CD4-positive, alpha-beta T cell treated with Interleukin-15 for 4 hours (primary cell): ENCODE data around the gene KRTAP25-1.

Experiments
- DNase-seq: peaks from one replicate; pipeline ENCODE4 v3.0.0-alpha.2; 2020; ENCODE audit warnings: low spot score

Gene KRTAP25-1, protein sequence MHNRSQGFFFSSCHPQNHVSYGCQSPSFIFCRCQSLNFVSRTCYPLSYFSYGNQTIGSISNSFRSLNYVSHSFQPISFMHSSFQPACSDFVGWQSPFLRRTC

DNA sequence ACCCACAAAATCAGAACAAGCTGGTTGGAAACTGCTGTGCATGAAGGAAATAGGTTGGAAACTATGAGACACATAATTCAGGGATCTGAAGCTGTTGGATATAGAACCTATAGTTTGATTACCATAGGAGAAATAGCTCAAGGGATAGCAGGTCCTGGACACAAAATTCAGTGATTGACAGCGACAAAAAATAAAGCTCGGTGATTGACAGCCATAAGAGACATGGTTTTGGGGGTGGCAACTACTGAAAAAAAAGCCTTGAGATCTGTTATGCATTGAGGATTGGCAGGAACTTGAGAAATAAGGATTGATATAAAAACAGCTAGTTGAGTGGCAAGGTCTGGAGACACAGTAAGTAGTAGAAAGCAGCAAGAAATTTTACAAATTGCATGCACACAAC, at the start of gene KRTAP25-1:
KRTAP25-1 (minus strand) TSS at position 300 of the 400 bp plus-strand sequence; CDS start at position 276, 24 bp downstream.
- DNase-seq: no peak

DNA sequence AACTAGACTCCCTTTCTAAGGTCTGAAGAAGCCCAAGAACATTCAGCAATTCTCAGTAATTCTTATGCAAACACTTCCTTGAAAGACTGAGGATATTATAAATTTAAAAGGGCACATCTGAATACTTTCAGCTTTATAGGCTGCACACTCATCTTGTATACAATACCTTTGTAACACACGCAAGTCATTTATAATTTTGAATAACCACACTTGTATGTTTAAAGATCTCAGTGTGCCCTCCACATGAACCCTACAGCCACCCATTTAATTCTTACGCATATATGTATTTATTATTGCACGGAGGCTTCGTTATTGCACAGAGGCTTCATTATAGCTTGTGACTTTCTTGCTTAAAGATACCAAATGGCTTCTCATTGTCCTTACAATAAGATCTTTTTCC, 49.4 kb upstream of the KRTAP25-1 start:
- DNase-seq: no peak

DNA sequence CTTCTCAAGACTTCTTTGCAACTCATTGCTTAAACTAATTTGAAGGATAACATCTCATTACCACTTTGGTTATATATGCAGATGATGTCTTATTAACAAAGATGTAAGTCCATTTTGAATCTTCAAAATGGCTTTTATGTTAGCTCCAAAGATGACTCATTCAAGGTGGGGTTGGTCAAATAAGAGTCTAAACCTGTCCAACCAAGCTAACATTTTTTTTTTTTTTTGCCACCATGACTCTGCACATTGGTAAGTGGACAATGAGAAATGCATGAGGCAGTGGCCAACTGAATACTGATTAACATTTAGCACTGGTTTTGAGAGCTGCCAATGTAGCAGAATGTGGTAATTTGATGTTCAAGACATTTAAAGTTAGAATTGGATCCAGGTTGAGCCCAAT, 48.5 kb upstream of the KRTAP25-1 start:
- DNase-seq: no peak

DNA sequence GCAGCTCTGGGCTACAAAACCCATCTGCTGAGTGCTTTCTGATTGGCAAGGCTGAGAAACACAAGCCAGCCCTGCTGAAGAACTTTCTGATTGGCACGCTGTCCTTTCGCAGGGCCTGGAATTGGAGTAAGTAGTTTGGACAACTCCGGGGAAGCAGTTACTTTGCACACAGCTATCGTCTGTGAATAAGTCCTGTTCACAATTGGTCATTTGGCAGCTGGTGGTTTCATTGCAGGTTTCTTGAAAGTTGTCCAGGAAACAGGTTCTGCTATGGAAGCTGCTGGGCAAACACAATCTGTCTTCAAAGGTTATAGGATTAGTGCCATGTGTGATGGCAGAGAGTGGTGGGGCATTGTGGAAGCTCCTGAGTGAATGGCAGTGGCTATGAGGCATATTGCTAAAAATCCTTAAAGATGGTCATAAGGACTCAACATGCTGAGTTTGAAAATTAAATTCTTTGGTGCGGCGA, 48.0 kb upstream of the KRTAP25-1 start, which contains the start of gene KRTAP27-1:
KRTAP27-1 (minus strand) TSS at position 419 of the 469 bp plus-strand sequence; CDS start at position 393, 26 bp downstream.
- no peak for DNase-seq

DNA sequence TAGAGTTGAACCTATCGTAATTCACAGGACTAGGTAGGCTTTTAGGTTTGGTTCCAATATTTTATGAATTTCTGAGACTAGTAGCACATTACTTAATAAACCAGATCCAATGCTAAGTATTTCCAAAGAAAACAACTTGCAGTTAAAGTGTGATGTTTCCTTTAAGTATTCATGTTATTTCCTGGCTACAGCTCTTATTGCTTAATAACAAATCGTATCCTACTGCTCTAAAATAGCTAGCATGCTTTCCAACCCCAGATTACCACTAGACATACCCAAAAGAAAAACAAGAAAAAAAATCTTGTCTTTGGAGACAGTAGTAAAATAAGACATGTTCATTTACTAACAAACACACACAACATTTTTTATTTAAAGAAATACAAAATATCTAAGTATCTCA, 47.3 kb upstream of the KRTAP25-1 start:
- no peak for DNase-seq

DNA sequence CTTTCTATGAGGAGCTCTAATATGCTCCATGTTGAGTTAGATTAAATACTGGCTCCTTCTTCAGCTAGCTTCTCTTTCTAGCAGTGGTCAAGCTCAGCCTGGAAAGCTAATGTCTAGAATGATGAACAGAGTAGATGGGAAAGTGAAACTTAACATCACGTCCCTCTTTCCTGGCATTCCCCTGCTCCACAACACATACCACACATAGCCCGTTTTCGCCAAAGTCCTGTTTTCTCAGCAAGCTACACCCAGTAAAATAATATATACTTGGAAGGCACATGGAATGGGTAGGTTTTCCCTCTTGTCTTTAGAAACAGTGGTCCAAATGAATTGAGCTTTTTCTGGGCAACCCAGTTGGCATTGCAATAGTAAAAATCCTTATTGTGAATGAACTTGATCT, 44.4 kb upstream of the KRTAP25-1 start:
- no peak for DNase-seq

DNA sequence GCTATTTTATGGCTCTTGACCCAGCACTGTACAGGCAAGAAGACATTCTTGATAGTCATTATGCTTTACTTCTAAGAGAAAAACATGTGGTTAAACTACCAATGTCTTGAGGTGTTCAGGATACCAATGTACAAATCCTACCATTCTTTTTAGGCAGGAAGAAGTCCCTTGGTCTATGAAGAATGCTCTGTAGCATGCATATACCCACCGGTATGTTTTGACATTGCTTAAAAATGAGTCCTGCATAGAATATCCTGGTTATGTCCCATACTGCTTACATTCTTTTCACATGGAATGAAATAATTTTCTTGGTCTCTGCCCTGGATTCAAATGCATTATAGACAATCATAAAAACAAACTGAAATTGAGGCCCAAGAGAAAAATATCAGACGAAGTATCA, 43.4 kb upstream of the KRTAP25-1 start:
- no peak for DNase-seq

DNA sequence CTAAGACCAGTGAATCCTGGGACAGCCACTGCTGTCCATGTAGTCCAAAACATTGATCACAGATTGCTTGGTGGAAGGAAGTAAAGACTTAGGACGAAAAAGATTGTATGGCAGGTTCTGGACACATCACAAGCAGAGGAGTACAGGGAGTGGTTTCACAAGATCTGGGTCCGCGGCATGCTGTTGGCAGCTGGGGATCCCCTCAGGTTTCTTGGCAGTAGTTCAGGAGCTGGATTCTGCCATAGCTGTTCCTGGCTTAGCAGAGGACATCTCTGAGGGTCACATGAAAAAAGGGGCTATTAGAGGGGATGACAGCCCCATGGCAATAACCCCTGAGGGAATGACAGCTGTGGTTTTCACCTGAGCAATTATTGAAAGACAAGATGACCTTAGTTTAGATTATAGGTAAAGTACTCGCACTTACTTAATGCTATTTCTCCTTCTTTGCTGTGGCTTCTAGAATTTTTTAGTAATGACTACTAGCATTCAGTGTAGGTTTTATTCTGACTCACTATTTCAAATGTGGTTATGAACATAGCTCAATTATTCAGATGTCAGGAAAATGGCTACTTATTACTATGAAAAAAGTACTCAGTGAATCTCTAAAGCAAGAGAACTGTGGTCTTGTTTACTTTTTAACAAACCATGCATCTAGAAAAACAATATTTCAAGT, 40.0 kb upstream of the KRTAP25-1 start:
- DNase-seq: no peak

DNA sequence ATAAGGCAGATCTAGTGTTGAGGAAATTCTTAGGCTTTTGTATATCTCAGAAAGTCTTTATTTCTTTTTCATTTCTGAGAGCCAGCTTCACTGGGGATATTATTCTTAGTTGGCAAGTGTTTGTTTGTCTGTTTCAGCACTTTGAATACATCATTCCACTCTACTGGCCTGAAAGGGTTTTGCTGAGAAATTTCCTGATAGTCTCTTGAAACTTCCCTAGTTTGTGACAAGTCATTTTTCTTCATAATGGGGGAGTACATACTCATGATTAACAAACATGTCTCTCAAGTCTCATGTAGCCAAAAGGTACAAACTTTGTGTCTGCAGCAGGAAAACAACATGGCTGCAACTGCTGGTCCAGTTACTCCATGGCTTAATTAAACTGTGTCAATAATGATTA, 37.1 kb upstream of the KRTAP25-1 start:
- no peak for DNase-seq

DNA sequence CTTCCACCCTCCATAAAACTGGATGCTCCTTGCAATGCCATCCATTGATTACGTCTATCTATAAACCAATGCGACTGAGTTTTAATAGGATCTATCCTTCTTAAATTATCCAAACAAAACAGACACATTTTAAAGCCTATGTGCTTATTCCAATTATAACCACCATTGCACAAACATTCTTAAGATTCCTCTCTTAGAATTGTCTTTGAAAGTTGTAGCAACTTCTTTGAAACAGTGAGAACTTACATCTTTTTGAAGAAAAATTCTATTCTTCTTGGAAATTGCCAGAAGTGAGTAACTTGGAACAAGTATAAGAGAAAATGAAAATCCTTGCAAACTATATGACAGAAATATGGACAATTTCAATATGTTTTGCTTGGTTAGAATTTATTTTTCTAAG, 30.9 kb upstream of the KRTAP25-1 start, which contains the start of gene KRTAP26-1:
KRTAP26-1 (minus strand) TSS at position 101 of the 400 bp plus-strand sequence. CDS start 280 bp downstream, outside the sequence.
- no peak for DNase-seq

DNA sequence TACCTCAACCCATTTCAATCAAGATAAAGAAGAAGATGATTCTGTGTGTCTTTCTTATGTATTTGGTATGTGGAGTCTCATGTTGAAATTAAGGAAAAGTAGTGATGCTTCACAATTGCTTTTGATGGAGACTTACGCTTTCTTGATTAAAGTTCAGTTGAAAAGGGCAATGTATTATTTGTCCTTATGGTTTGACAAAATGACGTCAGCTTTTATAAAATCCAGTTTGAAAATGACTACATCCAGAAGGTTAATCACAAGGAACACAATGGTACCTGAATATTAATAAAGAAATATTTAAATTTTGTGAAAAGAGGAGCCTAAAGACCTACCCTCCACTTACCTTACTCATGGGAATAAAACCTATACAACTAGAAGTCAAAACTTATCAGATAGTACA, 26.4 kb upstream of the KRTAP25-1 start:
- no peak for DNase-seq

DNA sequence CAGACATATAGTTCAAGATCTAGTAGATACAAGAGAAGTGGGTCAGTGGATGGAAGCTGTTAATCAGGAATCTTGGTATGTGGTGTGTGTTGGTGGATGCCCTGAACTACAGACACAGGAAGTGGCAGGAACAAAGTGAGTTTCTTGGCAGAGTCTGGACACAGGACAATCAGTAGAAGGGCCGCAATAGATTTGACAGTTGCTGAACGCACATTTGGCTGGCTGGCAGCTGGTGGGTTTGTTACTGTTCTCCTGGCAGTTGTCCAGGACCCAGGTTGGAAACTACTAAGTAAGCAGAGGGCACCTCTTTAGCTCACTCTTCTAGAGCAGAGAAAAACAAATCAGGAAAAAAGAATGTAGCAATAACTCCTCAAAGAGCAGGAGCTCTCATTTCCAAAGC, 17.6 kb upstream of the KRTAP25-1 start:
- DNase-seq: no peak

DNA sequence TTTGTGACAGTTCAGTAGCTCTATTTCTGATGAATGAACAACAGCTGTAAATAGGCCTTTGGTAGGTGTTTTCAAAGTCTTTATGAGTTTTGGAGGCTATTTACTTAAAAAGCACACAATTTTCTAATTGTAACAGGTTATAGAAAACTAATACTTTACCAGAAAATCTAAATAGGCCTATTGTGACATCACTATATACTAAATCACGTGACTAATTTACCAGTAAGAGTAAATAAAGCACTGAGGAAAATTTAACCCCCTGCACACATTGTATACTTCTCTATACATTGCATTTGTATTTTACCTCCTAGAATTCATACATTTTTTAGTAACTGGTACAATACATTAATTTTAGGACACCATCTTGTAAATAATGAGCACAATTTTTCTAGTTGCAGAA, 15.8 kb upstream of the KRTAP25-1 start:
- DNase-seq: no peak

DNA sequence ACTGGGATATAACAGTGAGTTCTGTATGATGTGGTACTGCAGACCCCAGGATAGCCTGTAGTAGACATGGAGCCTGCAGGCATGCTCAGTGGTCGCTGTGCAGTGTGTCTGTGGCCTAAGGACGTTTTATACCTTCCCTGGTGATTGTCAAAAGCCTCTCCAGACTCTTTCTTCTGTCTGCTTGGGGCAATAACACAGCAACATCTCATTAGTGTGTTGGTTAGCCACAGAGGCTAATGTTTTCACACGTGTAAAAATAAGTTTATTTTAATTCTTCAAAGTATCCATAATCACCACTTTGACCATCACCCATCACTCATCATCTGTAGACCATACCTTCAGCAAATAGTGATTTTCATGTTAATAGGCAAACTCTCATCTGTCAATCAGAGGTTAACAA, 6.5 kb downstream of the KRTAP25-1 start, which contains the start of gene KRTAP24-1:
KRTAP24-1 (minus strand) TSS at position 101 of the 400 bp plus-strand sequence; CDS start at position 83, 18 bp downstream.
- no peak for DNase-seq

DNA sequence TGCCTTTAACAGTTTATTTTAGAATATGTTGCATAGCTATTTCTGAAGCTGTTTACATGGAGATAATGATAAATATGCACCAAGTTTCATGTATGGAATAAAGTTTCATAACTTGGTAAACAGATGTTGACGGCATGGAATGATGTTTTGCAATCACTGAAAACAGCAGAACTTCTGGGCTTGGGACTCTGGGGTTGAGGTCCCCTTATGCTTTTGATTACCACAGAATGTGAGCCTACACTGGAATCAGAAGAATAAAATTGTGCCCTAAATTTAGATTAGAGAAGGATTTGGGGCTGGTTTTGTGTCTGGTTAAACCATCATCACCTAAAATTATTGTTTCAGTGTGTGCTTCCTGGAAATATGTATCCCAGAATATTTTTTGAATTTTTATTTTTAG, 17.7 kb downstream of the KRTAP25-1 start:
- no peak for DNase-seq

DNA sequence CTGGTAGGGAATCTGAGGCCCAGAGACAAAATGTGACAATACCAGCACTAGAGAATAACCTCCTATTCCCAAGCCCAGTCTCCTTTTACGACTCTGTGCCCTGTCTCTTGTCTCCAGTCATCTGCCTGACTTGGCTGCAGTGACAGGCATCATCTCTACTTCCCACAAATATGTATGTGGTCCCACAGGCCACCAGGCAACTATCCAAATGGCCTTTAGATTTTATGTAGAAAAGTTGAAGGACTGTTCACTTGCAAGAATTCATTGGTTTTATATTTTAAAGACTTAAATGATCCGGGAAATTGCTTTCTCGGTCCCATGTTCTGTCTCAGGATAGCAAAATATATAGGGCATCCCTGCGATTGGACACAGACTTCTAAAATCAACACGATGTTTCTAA, 18.2 kb downstream of the KRTAP25-1 start:
- DNase-seq: no peak

DNA sequence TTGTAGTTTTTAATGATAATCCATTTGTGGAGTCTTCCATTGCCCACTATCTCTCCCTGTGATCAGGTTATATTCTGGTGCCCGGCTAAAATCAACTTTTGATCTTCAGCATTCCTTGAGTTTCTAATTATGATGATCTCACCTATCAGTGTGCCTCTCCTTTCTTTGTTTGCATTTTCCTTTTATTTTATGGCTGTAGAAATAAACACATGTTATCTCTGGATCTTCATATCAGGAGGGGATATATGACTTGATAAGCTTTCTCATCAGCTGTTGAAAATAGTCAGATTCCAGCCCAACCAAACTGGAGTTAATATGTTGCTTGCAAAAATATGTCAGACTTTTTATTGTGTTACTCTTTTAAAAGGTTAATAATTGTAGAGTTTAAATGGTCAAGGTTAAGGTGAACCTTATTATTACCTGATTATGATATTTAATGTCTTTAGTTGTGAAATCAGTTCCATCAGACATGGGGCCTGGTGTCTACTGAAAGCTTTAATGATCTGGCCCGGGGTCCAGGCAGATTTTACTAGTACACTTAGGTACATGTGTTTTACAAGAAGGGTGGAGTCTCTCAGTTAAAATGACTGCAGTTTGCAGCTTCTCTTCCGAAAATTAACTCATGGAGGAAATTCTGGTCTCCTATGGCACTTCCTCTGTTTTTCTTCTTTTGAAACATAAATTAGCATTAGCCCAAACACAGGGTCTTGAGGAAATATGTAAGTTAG, 19.3 kb downstream of the KRTAP25-1 start:
- no peak for DNase-seq

DNA sequence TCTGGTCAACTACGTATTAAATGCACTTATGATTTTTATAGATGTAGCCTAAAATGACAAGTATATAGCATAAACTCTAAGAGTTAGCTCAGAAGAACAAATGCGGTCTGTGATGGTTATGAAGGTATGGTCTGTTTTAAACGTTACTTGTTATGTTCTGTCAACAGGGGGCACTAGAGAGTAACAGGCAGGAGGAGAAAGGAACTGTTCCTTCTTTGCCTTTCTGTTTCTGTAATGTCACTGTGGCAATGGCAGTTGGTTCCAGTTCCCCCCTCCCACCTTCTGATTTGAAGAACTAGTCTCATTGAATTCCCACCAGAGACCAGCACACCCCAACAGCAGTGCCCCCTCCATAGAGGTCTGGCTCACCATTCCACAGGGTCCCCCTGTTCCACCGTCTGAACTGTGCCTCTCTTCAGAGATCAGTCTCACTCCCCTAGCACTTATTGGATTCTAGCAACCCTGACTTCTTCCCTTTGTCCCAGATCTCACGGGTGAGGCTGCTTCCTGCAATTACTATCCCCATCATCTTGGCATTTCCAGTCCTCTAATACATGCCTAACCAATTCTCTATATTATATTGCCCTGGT, 20.6 kb downstream of the KRTAP25-1 start:
- DNase-seq: no peak

DNA sequence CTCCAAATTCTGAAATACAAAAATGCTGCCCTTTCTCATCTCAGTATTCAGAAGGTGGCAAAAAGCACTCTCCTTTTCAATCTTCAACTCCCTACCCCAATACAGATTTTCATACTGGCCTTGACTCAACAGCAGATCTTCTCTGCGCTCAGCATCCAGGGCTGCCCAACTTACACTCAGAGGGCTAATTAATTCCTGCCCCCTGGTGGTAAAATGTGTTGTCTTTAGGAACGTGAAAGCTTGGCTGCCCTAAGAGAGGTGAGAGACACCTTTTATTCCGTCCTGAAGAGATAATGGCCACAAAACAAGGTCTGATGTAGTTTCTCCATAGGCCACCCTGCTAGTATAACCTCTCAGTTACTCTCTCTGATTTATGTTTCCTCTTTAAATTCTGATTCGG, 31.5 kb downstream of the KRTAP25-1 start:
- no peak for DNase-seq

DNA sequence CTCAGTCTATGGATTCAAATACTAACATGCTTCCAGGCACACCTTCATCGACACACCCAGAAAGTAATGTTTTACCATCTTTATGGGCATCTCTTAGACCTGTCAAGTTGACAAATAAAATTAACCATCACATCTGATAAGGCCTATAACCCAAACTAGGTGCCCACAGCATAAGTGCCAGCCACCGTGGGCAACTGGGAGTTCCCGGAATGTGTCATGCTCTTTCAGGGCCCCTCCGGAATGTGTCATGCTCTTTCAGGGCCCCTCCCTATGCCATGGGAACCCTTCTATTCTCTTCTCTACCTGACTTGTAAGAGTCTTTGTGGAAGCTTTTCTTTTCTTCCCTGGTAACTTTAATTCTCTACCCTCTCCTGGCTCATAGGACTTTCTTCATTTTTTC, 33.2 kb downstream of the KRTAP25-1 start:
- DNase-seq: no peak

DNA sequence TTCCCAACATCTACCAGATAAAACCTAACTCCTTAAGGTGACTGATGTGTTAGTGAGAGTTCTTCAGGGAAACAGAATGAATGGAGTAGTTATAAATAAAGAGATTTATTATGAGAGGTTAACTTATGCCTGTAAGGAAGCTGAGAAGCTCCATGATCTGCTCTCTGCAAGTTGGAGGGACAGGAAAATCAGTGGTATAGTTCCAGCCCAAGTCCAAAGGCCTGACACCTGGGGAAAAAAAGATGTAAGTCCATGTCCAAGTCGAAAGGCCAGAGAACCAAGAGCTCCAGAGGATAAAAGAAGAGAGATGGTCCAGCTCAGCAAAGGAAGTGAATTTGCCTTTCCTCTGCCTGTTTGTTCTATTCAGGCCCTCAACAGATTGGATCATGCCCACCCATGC, 33.6 kb downstream of the KRTAP25-1 start:
- DNase-seq: no peak

DNA sequence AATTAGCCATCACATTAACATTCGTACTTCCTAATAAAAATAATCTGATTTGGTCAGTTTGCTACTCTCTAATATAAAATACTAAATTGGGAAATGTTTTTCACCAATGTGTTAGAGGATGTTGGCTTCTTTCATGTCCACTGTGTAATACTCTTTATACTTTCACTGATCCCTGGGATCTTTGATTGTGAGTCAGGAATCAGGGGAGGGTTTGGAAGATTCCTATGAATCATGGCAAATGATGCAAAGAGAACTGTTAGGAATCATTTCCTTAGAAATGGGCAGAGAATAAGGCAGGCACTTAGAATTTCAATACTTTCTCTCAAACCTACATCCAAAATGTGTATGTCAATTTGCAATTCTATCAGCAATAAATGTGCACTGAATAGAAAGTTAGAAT, 37.5 kb downstream of the KRTAP25-1 start:
- DNase-seq: no peak

DNA sequence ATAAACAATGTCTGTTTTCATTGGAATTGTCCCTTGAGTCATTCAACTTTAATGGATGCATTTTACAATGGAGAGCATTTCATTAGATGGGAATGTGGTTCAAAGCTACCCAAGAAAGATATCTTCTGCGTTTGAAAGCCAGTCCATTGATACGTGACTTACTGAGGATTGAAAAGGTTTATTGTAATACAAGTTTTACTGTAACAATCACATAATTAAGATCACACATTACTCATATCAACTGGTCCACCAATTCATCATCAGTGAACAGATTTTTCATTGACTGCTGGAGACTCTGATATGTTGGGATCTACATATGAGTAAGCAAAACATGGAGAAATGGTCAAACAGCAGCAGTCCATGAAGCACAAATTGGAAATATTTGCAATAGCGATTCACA, 39.4 kb downstream of the KRTAP25-1 start:
- no peak for DNase-seq
